Osteoblast (primary cell): Measurements from ENCODE around the gene DHX36. TPM values are rescaled to one million over a fixed set of nuclear protein-coding genes. Genes with fewer than 3 reads are reported as not detected.

Experiments
- DNase-seq: peaks from one replicate; pipeline ENCODE4 v3.0.0; 2011; ENCODE audit warnings: low spot score, mixed read lengths; ENCODE audit not compliant: insufficient read length; ENCODE audit errors: missing footprints
- H2AFZ ChIP-seq: 2 replicates; pipeline ENCODE4 v1.6.0; 2011; ENCODE audit warnings: mild to moderate bottlenecking, low read length
- H3K27ac ChIP-seq: 2 replicates; pipeline ENCODE4 v1.5.1; 2011; ENCODE audit warnings: mild to moderate bottlenecking, low read depth, low read length, moderate library complexity
- H3K27me3 ChIP-seq: 2 replicates; pipeline ENCODE4 v1.6.0; 2012; ENCODE audit warnings: mild to moderate bottlenecking, control low read depth, inconsistent platforms, low read length, moderate library complexity; ENCODE audit not compliant: insufficient read depth
- H3K36me3 ChIP-seq: 2 replicates; pipeline ENCODE4 v1.5.1; 2011; ENCODE audit warnings: mild to moderate bottlenecking, low read length, control low read depth, moderate library complexity; ENCODE audit not compliant: insufficient read depth
- H3K4me1 ChIP-seq: 2 replicates; pipeline ENCODE4 v1.5.1; 2011; ENCODE audit warnings: mild to moderate bottlenecking, low read length, control low read depth, moderate library complexity; ENCODE audit not compliant: insufficient read depth
- H3K4me2 ChIP-seq: 2 replicates; pipeline ENCODE4 v1.6.0; 2011; ENCODE audit warnings: mild to moderate bottlenecking, low read length; ENCODE audit not compliant: insufficient read depth
- H3K4me3 ChIP-seq: fragments of 200-600 bp; sonication (generic); 3 replicates; pipeline ENCODE4 v1.5.1; 2012; ENCODE audit warnings: mild to moderate bottlenecking, low read length, inconsistent platforms; ENCODE audit not compliant: insufficient read depth
- H3K79me2 ChIP-seq: 2 replicates; pipeline ENCODE4 v1.6.0; 2012; ENCODE audit warnings: mild to moderate bottlenecking, low read length, control low read depth, inconsistent platforms; ENCODE audit not compliant: insufficient read depth
- H3K9me3 ChIP-seq: 2 replicates; pipeline ENCODE4 v1.5.1; 2011; ENCODE audit warnings: low read depth, low read length, control low read depth
- H4K20me1 ChIP-seq: 2 replicates; pipeline ENCODE4 v1.6.0; 2012; ENCODE audit warnings: mild to moderate bottlenecking, low read length, control low read depth; ENCODE audit not compliant: insufficient read depth
- total RNA-seq: library from RNA; depleted of rRNA; stranded (reverse); fragments of >200 nt; gene quantifications from 2 replicates; pipeline ENCODE4 v1.2.3, GENCODE V29; 2012
- TF ChIP-seq, protein P1 (sequence below): IDR thresholded peaks from 2 replicates; pipeline ENCODE4 v1.5.1; 2011; ENCODE audit warnings: mild to moderate bottlenecking, low read depth, low read length, moderate library complexity; ENCODE audit errors: extremely low read depth

The DHX36 gene
- total RNA-seq, 1 donor, result 40.2 TPM

DNA sequence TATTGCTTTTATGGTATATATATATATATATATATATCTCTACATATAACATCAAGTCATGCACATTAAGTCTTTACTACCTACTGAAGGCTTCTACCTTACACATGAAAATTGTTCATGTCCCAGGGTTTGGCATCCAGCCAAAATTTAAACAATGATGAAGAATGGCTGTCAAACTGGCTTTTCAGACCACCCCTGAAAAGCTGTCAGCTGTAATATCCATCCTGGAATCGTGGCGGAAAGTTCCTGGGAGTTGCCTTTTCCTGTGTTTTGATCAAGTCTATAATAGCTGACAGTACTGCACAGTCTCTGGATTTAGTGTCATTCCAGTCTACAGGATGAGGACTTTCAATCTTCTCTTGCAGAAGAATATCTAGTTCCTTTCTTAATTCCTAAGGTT, 48.3 kb downstream of the DHX36 start:
- Histone ChIP-seq H3K36me3 (peaks cover 52% of the 10 kb centered on the region), H3K27ac (no peak overlapping the region), H3K4me3 (no peak overlapping the region), H2AFZ (no peak overlapping the region), H3K4me1 (no peaks in the 10 kb centered on the region), H3K79me2 (no peaks in the 10 kb centered on the region), H3K27me3 (no peaks in the 10 kb centered on the region), H3K4me2 (no peak overlapping the region), H4K20me1 (no peaks in the 10 kb centered on the region), H3K9me3 (no peaks in the 10 kb centered on the region)
- TF ChIP-seq, protein P1, sequence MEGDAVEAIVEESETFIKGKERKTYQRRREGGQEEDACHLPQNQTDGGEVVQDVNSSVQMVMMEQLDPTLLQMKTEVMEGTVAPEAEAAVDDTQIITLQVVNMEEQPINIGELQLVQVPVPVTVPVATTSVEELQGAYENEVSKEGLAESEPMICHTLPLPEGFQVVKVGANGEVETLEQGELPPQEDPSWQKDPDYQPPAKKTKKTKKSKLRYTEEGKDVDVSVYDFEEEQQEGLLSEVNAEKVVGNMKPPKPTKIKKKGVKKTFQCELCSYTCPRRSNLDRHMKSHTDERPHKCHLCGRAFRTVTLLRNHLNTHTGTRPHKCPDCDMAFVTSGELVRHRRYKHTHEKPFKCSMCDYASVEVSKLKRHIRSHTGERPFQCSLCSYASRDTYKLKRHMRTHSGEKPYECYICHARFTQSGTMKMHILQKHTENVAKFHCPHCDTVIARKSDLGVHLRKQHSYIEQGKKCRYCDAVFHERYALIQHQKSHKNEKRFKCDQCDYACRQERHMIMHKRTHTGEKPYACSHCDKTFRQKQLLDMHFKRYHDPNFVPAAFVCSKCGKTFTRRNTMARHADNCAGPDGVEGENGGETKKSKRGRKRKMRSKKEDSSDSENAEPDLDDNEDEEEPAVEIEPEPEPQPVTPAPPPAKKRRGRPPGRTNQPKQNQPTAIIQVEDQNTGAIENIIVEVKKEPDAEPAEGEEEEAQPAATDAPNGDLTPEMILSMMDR, result no peak
- no peak for DNase-seq

DNA sequence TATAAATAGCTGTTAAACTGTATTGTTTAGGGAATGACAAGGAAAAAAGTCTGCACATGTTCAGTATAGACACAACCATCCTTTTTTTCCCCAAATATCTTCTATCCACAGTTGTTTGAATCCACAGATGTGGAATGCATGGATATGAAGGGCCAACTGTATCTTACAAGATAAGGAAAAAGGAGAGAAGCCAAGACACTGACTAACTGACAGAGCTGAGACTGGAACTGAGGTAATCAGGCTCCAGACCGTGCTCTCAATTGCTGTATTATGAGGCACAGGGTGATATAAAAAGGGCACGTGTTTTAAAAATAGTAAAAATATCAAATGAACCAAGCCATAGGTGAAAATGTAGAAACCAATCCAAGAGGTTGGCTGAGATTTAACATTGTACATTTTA, 49.0 kb downstream of the DHX36 start:
- TF ChIP-seq, protein P1, result no peak
- H3K27ac ChIP-seq, result no peak overlapping the region
- H3K27me3 ChIP-seq, result no peaks in the 10 kb centered on the region
- no peaks in the 10 kb centered on the region for H3K79me2 ChIP-seq
- H2AFZ ChIP-seq, result no peak overlapping the region
- H3K4me3 ChIP-seq, result no peak overlapping the region
- peaks cover 51% of the 10 kb centered on the region for H3K36me3 ChIP-seq
- H3K9me3 ChIP-seq, result no peaks in the 10 kb centered on the region
- DNase-seq, result no peak
- no peaks in the 10 kb centered on the region for H4K20me1 ChIP-seq
- no peak overlapping the region for H3K4me2 ChIP-seq
- no peaks in the 10 kb centered on the region for H3K4me1 ChIP-seq

DNA sequence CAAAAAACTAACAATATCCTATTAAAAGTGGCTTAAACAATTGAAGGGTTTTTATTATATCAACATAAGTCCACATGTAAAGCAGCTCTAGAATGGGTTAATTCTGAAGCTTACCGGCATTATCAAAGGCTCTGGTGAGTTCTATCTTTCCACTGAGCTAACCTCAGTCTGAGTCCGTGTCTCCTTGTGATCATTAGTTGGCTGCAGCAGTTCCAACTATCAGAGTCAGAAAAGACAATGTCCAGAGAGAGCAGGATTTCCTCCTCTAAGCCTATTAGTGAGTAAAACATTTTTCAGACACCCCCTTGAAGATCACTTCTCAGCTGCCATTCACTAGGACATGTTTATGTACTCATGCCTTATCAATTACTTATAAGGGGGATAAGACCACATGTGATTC, 49.9 kb downstream of the DHX36 start:
- Histone ChIP-seq H2AFZ (no peak overlapping the region), H3K4me3 (no peak overlapping the region), H3K36me3 (peaks cover 49% of the 10 kb centered on the region), H3K27ac (no peak overlapping the region), H3K4me1 (no peaks in the 10 kb centered on the region), H3K27me3 (no peaks in the 10 kb centered on the region), H3K9me3 (no peaks in the 10 kb centered on the region), H3K4me2 (no peak overlapping the region), H3K79me2 (no peaks in the 10 kb centered on the region), H4K20me1 (no peaks in the 10 kb centered on the region)
- TF ChIP-seq, protein P1, result no peak
- no peak for DNase-seq

DNA sequence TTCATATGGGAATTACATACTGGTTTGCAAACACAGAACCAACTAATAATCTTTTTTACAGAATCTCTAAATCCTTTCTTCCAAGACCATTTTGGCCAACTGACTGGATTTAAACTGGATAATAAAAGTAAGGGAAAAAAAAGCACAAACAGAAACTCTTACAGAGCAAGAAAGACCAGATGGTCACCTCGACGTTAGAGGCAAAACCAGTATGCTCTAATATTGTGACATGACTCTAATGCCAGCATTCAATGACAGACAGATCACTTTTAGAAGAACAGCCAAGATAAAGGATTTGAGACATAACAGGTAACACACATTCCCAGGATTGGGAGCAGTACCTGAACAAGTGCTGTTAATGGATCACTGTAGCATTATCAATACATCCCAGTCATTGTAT, 50.9 kb downstream of the DHX36 start:
- no peaks in the 10 kb centered on the region for H3K79me2 ChIP-seq
- no peaks in the 10 kb centered on the region for H3K27me3 ChIP-seq
- no peak overlapping the region for H2AFZ ChIP-seq
- no peak overlapping the region for H3K27ac ChIP-seq
- H3K9me3 ChIP-seq, result no peaks in the 10 kb centered on the region
- DNase-seq, result no peak
- H3K4me2 ChIP-seq, result no peak overlapping the region
- TF ChIP-seq, protein P1, result no peak
- H3K4me1 ChIP-seq, result no peaks in the 10 kb centered on the region
- no peak overlapping the region for H3K4me3 ChIP-seq
- H4K20me1 ChIP-seq, result no peaks in the 10 kb centered on the region
- H3K36me3 ChIP-seq, result peaks cover 41% of the 10 kb centered on the region
